Gastrocnemius medialis (tissue), 4 donors: ENCODE data around the gene GPR42. TPM values are rescaled to one million over a fixed set of nuclear protein-coding genes. Genes with fewer than 3 reads are reported as not detected.
"Not testable (repeated sequence)": the region's sequence is repeated elsewhere in the genome, so short reads cannot be mapped to it uniquely, and the experiment has no call there.

Experiments used
- ATAC-seq, 2 donors: fragments of 150-250 bp; one replicate each; pipeline ENCODE4 v1.9.1; 2016
- DNase-seq, 2 donors: peaks; one replicate each; pipeline ENCODE4 v3.0.0-alpha.2; 2019
- H3K27ac ChIP-seq, 4 donors: fragments of 200-600 bp; sonication (generic); 1 replicate in 1 of 4; 2 replicates in 3 of 4; pipeline ENCODE4 v1.5.1; 2016 to 2018; ENCODE audit warnings: mild to moderate bottlenecking in 2 of 4, moderate library complexity in 1 of 4
- H3K27me3 ChIP-seq, 3 donors: fragments of 200-600 bp; sonication (generic) in 2 of 3; 1 replicate in 1 of 3; 2 replicates in 2 of 3; pipeline versions ENCODE4 v1.5.1 to v1.6.0; 2016 to 2019; ENCODE audit warnings: mild to moderate bottlenecking in 1 of 3, moderate library complexity in 1 of 3
- H3K36me3 ChIP-seq, 2 donors: fragments of 200-600 bp; sonication (generic) in 1 of 2; one replicate each; pipeline ENCODE4 v1.5.1; 2017 to 2018
- H3K4me1 ChIP-seq, 2 donors: fragments of 200-600 bp; sonication (generic) in 1 of 2; one replicate each; pipeline ENCODE4 v1.5.1; 2016 to 2017; ENCODE audit warnings: mild to moderate bottlenecking in 2 of 2
- H3K4me3 ChIP-seq, 4 donors: fragments of 200-600 bp; sonication (generic) in 3 of 4; 1 replicate in 1 of 4; 2 replicates in 3 of 4; pipeline ENCODE4 v1.5.1; 2016 to 2019; ENCODE audit warnings: mild to moderate bottlenecking in 2 of 4
- H3K9me3 ChIP-seq, 3 donors: fragments of 200-600 bp; sonication (generic) in 2 of 3; 1 replicate in 1 of 3; 2 replicates in 2 of 3; pipeline ENCODE4 v1.5.1; 2016 to 2019
- POLR2A ChIP-seq, 2 donors: fragments of 450-650 bp; IDR thresholded peaks; one replicate each; pipeline ENCODE4 v1.6.1; 2017; ENCODE audit warnings: antibody characterized with exemption in 2 of 2, mild to moderate bottlenecking in 2 of 2, moderate library complexity in 2 of 2
- in situ Hi-C, 4 donors: fragments of 200-750 bp; cut with MboI; loops; one replicate each; pipeline versions ENCODE4 v1.15.0 to v1.8.0; 2017; ENCODE audit warnings: low sequenced_read_pairs in 4 of 4
- intact Hi-C: fragments of 100-400 bp; cut with DNase I; formaldehyde crosslinking; loops from one replicate; pipeline ENCODE4 v1.15.1; 2023; ENCODE audit warnings: low total_unique reads
- total RNA-seq, 4 donors: library from RNA; depleted of rRNA; stranded (reverse); fragments of >200 nt; gene quantifications; one replicate each; pipeline versions ENCODE4 v1.1.0 to v1.2.3, GENCODE V29; 2016
- TF ChIP-seq, protein P1 (sequence below), 5 experiments: fragments of 450-650 bp in 3 of 5; fragments of 200-600 bp in 2 of 5; sonication (generic) in 2 of 5; IDR thresholded peaks in 4 of 5; conservative IDR thresholded peaks in 1 of 5; 1 replicate in 4 of 5; 2 replicates in 1 of 5; pipeline ENCODE4 v1.5.1; 2016 to 2019; ENCODE audit warnings: antibody characterized with exemption in 5 of 5, mild to moderate bottlenecking in 3 of 5, moderate library complexity in 3 of 5

GPR42 gene
- total RNA-seq, 4 donors from 2014 or later: not detected

DNA sequence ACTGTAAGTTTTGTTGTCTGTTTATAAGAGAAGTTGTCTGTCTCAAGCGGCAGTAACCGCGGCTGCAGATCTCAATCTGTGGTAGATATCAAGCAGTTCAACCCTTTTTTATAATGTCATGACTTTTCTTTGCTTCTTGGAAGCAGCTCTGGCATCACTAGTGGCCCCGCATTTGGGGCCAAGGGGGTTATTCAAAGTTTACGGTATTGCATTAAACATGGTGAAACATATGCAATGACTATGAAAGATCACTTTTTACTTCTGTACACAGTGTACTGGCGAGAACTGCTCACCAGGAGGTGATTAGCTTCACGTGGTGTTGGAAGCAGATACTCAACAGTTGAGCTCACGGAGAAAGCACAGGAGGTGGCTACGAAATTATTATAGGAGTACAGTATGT, 17.2 kb upstream of the GPR42 start:
- TF ChIP-seq POLR2A (IDR thresholded peaks at IDR 0.05): no peak
- TF ChIP-seq, protein P1, sequence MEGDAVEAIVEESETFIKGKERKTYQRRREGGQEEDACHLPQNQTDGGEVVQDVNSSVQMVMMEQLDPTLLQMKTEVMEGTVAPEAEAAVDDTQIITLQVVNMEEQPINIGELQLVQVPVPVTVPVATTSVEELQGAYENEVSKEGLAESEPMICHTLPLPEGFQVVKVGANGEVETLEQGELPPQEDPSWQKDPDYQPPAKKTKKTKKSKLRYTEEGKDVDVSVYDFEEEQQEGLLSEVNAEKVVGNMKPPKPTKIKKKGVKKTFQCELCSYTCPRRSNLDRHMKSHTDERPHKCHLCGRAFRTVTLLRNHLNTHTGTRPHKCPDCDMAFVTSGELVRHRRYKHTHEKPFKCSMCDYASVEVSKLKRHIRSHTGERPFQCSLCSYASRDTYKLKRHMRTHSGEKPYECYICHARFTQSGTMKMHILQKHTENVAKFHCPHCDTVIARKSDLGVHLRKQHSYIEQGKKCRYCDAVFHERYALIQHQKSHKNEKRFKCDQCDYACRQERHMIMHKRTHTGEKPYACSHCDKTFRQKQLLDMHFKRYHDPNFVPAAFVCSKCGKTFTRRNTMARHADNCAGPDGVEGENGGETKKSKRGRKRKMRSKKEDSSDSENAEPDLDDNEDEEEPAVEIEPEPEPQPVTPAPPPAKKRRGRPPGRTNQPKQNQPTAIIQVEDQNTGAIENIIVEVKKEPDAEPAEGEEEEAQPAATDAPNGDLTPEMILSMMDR (IDR thresholded peaks at IDR 0.05 in 4 of 5, conservative IDR thresholded peaks at IDR 0.05 in 1 of 5): no peak
- no peak overlapping the region for H3K27ac ChIP-seq
- no peaks in the 10 kb centered on the region for H3K9me3 ChIP-seq
- H3K4me1 ChIP-seq: no peaks in the 10 kb centered on the region
- DNase-seq (no peak), ATAC-seq (no peak)
- H3K4me3 ChIP-seq: no peak overlapping the region
- in situ Hi-C loops: loop anchor here in 1 of 4 donors (10.0 kb wide), 1 partner anchor 121 kb away; no protein-coding TSS in a partner anchor
- no peaks in the 10 kb centered on the region for H3K27me3 ChIP-seq
- no peaks in the 10 kb centered on the region for H3K36me3 ChIP-seq
- intact Hi-C loops: loop anchor here (2.0 to 10.0 kb wide), 2 partner anchors 115 to 141 kb away; partner anchors contain the start of gene KRTDAP

GRCh38 chr19:35354898-35355297, 16.0 kb upstream of the GPR42 start:
- intact Hi-C loops: loop anchor here (10.0 kb wide), 1 partner anchor 140 kb away; the partner anchor contains the start of gene KRTDAP
- no peak for DNase-seq
- TF ChIP-seq, protein P1 (IDR thresholded peaks at IDR 0.05 in 4 of 5, conservative IDR thresholded peaks at IDR 0.05 in 1 of 5): no peak
- no peak for TF ChIP-seq POLR2A (IDR thresholded peaks at IDR 0.05)
- Histone ChIP-seq H3K9me3 (no peaks in the 10 kb centered on the region), H3K36me3 (no peaks in the 10 kb centered on the region), H3K27ac (no peak overlapping the region), H3K27me3 (no peaks in the 10 kb centered on the region), H3K4me3 (no peak overlapping the region), H3K4me1 (no peaks in the 10 kb centered on the region)
- ATAC-seq: no peak
- in situ Hi-C loops: loop anchor here in 1 of 4 donors (10.0 kb wide), 1 partner anchor 120 kb away; no protein-coding TSS in a partner anchor

DNA sequence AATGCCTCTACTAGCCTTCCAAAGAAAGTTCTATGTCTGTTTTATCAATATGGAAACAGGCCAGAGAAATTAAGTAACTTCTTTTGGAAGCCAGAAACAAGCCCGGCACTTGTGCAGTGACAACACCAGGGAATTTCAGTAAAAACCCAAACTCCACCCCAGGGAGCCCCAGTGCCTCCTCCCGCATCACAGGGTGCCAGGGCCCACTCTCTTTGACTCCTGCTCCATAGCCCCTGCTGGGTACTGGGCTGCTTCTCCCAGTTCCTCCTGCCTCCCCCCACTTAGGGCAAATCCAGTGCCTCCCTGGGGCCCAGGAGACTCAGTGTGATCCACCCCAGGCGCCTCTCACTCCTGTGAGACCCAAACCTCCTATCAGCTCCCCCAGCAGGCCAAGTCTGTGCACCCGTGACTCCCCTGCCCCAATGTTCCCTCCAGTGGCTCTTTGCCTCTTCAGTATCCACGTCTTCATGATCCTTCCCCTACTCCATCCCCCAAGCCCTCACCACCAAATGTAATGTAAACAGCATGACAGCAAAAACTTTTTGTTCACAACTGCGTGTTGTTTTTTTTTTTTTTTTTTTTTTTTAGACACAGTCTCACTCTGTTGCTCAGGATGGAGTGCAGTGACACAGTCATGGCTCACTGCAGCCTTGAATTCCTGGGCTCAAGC, 14.9 kb upstream of the GPR42 start:
- in situ Hi-C loops (loop anchor here in 1 of 4 donors (10.0 kb wide), 1 partner anchor 119 kb away; no protein-coding TSS in a partner anchor), intact Hi-C loops (loop anchor here (10.0 kb wide), 1 partner anchor 139 kb away; the partner anchor contains the start of gene KRTDAP)
- ATAC-seq (no peak), DNase-seq (no peak)
- no peak overlapping the region for H3K4me3 ChIP-seq
- no peaks in the 10 kb centered on the region for H3K36me3 ChIP-seq
- no peaks in the 10 kb centered on the region for H3K27me3 ChIP-seq
- H3K27ac ChIP-seq: no peak overlapping the region
- TF ChIP-seq, protein P1 (IDR thresholded peaks at IDR 0.05 in 4 of 5, conservative IDR thresholded peaks at IDR 0.05 in 1 of 5): no peak
- no peak for TF ChIP-seq POLR2A (IDR thresholded peaks at IDR 0.05)
- no peaks in the 10 kb centered on the region for H3K9me3 ChIP-seq
- H3K4me1 ChIP-seq: no peaks in the 10 kb centered on the region

DNA sequence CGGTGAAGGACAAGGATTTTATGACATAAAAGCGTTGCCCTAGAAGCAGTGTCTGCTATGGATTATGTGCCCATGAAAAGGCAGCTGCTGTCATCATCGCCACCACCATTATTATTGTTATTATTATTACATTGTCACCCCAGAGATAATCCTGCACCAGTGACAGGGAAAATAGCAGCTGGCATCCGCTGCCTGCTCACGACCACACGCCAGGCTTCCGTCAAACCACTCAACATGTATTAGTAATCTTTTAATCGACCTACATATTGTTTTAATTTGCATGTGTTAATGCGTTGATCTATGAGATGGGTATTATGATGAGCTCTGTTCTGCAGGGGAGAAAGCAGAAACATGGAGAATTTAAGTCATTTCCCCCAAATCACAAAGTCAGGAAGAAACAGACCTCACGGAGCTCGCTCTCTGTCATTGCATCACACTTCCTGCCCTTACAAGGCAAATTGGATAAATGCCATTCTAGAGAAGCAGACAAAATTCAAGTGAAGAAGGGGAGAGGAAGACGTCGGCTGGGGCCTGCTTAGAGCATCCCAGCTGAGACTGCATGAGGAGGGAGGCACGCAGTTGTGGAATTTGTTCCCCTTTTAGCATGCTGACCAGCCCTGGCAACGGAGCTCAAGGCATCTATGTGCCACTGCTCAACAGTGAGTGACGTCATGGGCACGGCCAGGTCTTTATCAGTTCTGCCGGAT, 12.8 kb upstream of the GPR42 start, which contains the start of gene FFAR3:
Gene FFAR3, plus strand, starts transcription at position 594 of the 707 bp plus-strand sequence. CDS start 431 bp downstream, outside the sequence.
- Histone ChIP-seq H3K27me3 (no peaks in the 10 kb centered on the region), H3K9me3 (no peaks in the 10 kb centered on the region), H3K4me3 (no peak within 1 kb of the TSS), H3K27ac (no peak within 1 kb of the TSS), H3K4me1 (no peaks in the 10 kb centered on the region), H3K36me3 (no peaks in the 10 kb centered on the region)
- ATAC-seq: no peak
- in situ Hi-C loops: loop anchor here in 1 of 4 donors (10.0 kb wide), 1 partner anchor 117 kb away; no protein-coding TSS in a partner anchor
- TF ChIP-seq, protein P1 (IDR thresholded peaks at IDR 0.05 in 4 of 5, conservative IDR thresholded peaks at IDR 0.05 in 1 of 5): no peak
- TF ChIP-seq POLR2A (IDR thresholded peaks at IDR 0.05): no peak
- peak; percentile 5 to 17 for DNase-seq
- intact Hi-C loops: loop anchor here (10.0 kb wide), 1 partner anchor 137 kb away; the partner anchor contains the start of gene KRTDAP

DNA sequence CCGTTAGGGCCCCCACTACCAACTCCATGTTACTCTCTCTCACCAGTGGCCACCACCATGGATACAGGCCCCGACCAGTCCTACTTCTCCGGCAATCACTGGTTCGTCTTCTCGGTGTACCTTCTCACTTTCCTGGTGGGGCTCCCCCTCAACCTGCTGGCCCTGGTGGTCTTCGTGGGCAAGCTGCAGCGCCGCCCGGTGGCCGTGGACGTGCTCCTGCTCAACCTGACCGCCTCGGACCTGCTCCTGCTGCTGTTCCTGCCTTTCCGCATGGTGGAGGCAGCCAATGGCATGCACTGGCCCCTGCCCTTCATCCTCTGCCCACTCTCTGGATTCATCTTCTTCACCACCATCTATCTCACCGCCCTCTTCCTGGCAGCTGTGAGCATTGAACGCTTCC, 12.0 kb upstream of the GPR42 start:
- in situ Hi-C loops: loop anchor here in 1 of 4 donors (10.0 kb wide), 1 partner anchor 116 kb away; no protein-coding TSS in a partner anchor
- H3K27ac ChIP-seq, H3K4me1 ChIP-seq, ATAC-seq, H3K36me3 ChIP-seq, H3K27me3 ChIP-seq, DNase-seq, H3K9me3 ChIP-seq, H3K4me3 ChIP-seq: not testable (repeated sequence)
- intact Hi-C loops: loop anchor here (10.0 kb wide), 1 partner anchor 136 kb away; the partner anchor contains the start of gene KRTDAP

DNA sequence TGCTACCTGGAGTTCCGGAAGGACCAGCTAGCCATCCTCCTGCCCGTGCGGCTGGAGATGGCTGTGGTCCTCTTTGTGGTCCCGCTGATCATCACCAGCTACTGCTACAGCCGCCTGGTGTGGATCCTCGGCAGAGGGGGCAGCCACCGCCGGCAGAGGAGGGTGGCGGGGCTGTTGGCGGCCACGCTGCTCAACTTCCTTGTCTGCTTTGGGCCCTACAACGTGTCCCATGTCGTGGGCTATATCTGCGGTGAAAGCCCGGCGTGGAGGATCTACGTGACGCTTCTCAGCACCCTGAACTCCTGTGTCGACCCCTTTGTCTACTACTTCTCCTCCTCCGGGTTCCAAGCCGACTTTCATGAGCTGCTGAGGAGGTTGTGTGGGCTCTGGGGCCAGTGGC, 11.5 kb upstream of the GPR42 start:
- DNase-seq, H3K4me1 ChIP-seq, ATAC-seq, H3K27ac ChIP-seq, H3K4me3 ChIP-seq, H3K27me3 ChIP-seq, H3K36me3 ChIP-seq, H3K9me3 ChIP-seq: not testable (repeated sequence)
- intact Hi-C loops: loop anchor here (10.0 kb wide), 1 partner anchor 135 kb away; the partner anchor contains the start of gene KRTDAP
- in situ Hi-C loops: loop anchor here in 1 of 4 donors (10.0 kb wide), 1 partner anchor 115 kb away; no protein-coding TSS in a partner anchor

DNA sequence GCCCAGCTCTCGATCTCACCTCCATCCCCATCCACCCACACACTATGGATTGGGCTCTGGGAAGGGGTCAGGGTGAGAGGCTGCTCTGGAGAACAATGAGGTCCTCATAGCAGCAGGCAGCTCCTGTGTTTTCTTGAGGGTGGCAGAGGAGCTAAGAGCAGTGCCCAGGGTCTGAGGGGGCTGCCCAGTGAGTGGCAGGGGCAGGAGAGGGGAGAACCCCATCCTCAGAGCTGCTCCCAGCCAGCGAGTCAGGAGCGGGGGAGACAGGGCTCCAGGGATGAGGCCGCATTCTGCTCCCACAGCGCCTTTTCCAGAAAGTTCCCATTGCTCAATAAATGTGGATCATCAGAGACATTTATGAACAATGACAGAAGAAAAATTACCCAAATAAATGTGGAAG, 10.8 kb upstream of the GPR42 start:
- DNase-seq, ATAC-seq, H3K9me3 ChIP-seq, H3K27me3 ChIP-seq, intact Hi-C loops, H3K4me3 ChIP-seq, H3K4me1 ChIP-seq, in situ Hi-C loops, H3K27ac ChIP-seq, H3K36me3 ChIP-seq: not testable (repeated sequence)
